Lower lobe of right lung (tissue), 2 donors: ENCODE measurements around the gene GRM5. TPM values are rescaled to one million over a fixed set of nuclear protein-coding genes. Genes with fewer than 3 reads are reported as not detected.

ENCODE experiments used
- ATAC-seq, 2 donors: fragments of 200-7000 bp; cut with Tn5 transposase; one replicate each; pipeline ENCODE4 v1.9.1; 2020 to 2022; ENCODE audit warnings: mild to moderate bottlenecking in 2 of 2, moderate library complexity in 2 of 2
- DNase-seq: peaks from one replicate; pipeline ENCODE4 v3.0.0-alpha.2; 2020
- H3K27ac ChIP-seq: fragments of 200-600 bp; one replicate; pipeline ENCODE4 v1.8.0; 2022
- H3K27me3 ChIP-seq: fragments of 200-600 bp; one replicate; pipeline ENCODE4 v1.8.0; 2022; ENCODE audit warnings: low read depth
- H3K36me3 ChIP-seq: fragments of 200-600 bp; one replicate; pipeline ENCODE4 v1.8.0; 2022; ENCODE audit warnings: mild to moderate bottlenecking
- H3K4me1 ChIP-seq: fragments of 200-600 bp; one replicate; pipeline ENCODE4 v1.8.0; 2022
- H3K4me3 ChIP-seq: fragments of 200-600 bp; one replicate; pipeline ENCODE4 v1.8.0; 2022; ENCODE audit warnings: mild to moderate bottlenecking
- H3K9me3 ChIP-seq: fragments of 200-600 bp; one replicate; pipeline ENCODE4 v1.8.0; 2022
- intact Hi-C: fragments of 100-400 bp; cut with DNase I; formaldehyde crosslinking; loops from one replicate; pipeline ENCODE4 v1.11.0; 2022
- total RNA-seq: library from RNA; stranded (reverse); fragmentation: NEBNext Ultra II Directional; extraction: Animal tissue kit (Norgen Biotek cat#: 25700); gene quantifications from one replicate; pipeline ENCODE4 v1.2.1, GENCODE V29; 2021
- TF ChIP-seq, protein P1 (sequence below): fragments of 200-600 bp; IDR thresholded peaks from one replicate; pipeline ENCODE4 v1.8.0; 2022; ENCODE audit warnings: antibody characterized with exemption, mild to moderate bottlenecking
- donor health status: DM: no; HTN: yes; CAD: no; lungs with severe emphysema.

Gene GRM5
- total RNA-seq, 1 donor from 2014 or later, result 0.21 TPM

DNA sequence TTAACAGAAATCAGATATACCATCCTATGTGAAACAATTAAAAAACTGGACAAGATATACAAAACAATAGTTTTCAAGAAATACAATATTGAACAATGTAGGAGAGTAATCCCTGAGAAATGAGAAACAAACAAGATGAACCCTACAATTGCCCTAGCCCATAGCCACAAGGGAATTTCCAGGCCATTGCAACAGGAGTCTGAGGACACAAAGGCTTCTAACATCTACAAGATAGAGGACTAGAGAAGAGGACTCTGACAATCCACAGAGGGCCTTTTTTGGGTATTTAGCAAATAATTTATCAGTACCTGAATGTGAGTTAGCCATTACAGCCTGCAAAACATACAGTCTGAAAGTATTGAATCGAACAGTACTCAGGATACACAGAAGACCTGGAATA is 251.7 kb downstream of the GRM5 start:
- ATAC-seq, result no peak
- intact Hi-C loops, result no loop called here
- Histone ChIP-seq H3K9me3 (no peaks in the 10 kb centered on the region), H3K4me1 (no peaks in the 10 kb centered on the region), H3K27ac (no peak overlapping the region), H3K36me3 (no peaks in the 10 kb centered on the region), H3K27me3 (no peaks in the 10 kb centered on the region), H3K4me3 (no peak overlapping the region)
- DNase-seq, result no peak
- TF ChIP-seq, protein P1, sequence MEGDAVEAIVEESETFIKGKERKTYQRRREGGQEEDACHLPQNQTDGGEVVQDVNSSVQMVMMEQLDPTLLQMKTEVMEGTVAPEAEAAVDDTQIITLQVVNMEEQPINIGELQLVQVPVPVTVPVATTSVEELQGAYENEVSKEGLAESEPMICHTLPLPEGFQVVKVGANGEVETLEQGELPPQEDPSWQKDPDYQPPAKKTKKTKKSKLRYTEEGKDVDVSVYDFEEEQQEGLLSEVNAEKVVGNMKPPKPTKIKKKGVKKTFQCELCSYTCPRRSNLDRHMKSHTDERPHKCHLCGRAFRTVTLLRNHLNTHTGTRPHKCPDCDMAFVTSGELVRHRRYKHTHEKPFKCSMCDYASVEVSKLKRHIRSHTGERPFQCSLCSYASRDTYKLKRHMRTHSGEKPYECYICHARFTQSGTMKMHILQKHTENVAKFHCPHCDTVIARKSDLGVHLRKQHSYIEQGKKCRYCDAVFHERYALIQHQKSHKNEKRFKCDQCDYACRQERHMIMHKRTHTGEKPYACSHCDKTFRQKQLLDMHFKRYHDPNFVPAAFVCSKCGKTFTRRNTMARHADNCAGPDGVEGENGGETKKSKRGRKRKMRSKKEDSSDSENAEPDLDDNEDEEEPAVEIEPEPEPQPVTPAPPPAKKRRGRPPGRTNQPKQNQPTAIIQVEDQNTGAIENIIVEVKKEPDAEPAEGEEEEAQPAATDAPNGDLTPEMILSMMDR, result no peak

GRCh38 chr11:88813233-88813915 is 252.4 kb downstream of the GRM5 start:
- Histone ChIP-seq H3K27ac (no peak overlapping the region), H3K4me3 (no peak overlapping the region), H3K9me3 (no peaks in the 10 kb centered on the region), H3K36me3 (no peaks in the 10 kb centered on the region), H3K27me3 (no peaks in the 10 kb centered on the region), H3K4me1 (no peaks in the 10 kb centered on the region)
- intact Hi-C loops, result no loop called here
- no peak for ATAC-seq
- TF ChIP-seq, protein P1, result no peak
- no peak for DNase-seq

DNA sequence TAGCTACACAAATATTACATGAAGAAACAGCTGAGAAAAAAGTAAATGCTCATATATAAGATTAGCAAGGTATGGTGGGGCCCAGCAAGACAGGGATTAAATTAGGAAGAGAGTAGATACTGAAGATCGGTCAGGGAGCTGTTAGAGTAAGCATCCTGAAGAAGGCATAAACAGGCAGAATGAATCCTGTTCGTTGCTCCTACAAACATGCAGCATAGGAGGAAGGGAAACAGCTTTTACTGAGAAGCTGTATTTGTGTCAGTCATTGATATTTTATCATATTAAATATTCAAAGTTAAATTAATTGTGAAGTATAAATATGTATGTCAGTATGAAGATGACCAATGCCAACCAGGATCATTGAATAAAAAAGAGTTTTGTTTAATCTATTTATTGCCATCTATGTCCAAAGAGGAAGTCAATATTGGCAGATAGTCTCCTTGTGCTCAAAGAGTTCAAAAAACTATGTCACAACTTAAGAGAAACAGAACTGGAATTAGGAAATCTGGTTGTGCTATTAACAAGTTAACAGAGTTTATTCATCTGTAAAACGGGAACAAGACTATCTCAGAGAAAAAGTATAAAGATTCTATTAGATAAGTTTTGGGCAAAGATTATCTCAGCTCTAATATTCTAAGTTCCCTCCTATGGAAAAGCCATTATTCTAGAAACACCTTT is 255.2 kb downstream of the GRM5 start:
- H3K4me3 ChIP-seq, result no peak overlapping the region
- H3K27ac ChIP-seq, result no peak overlapping the region
- no peaks in the 10 kb centered on the region for H3K27me3 ChIP-seq
- ATAC-seq (no peak), DNase-seq (no peak)
- H3K4me1 ChIP-seq, result no peaks in the 10 kb centered on the region
- TF ChIP-seq, protein P1, result no peak
- H3K36me3 ChIP-seq, result no peaks in the 10 kb centered on the region
- H3K9me3 ChIP-seq, result no peaks in the 10 kb centered on the region
- intact Hi-C loops, result no loop called here

DNA sequence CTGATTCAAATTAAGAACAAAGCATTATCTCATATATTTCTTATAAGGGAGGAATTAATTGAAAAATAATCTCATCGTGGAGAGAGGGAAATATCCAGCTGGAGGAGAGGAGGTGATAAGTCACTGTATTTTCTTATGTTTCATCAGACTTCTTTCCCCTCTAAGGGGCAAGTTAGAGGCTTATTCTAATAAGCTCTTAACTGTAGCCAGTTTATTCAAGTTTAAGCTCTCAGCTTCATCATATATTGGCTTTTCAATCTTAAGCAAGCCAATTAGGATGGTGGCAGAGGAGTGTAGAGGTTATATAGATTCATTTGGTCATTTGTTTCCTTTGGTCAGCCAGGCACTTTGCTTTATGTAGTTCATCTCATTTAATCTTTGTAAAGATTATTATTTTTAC is 256.7 kb downstream of the GRM5 start:
- Histone ChIP-seq H3K27ac (no peak overlapping the region), H3K4me1 (no peaks in the 10 kb centered on the region), H3K4me3 (no peak overlapping the region), H3K36me3 (no peaks in the 10 kb centered on the region), H3K9me3 (no peaks in the 10 kb centered on the region), H3K27me3 (no peaks in the 10 kb centered on the region)
- intact Hi-C loops, result no loop called here
- ATAC-seq (no peak), DNase-seq (no peak)
- TF ChIP-seq, protein P1, result no peak

DNA sequence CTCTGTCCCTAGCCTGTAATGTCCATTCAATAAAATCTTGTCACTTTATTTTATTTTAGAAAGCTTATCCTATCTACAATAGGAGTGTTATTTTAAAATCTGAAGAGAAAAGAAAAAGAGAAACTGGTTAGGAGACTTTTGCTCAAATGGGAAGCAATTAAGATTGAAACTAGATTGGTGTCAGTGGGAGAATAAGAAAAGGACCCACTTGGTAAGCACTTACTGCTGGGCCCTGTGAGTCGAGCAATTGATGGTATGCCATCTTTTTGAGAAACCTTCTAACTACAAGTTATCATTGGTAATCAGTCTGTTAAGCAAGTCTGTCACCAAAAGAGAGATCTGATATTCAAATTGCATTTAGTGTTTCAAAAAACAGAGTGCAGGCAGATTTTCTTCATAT is 258.4 kb downstream of the GRM5 start:
- intact Hi-C loops, result no loop called here
- no peaks in the 10 kb centered on the region for H3K4me1 ChIP-seq
- no peaks in the 10 kb centered on the region for H3K36me3 ChIP-seq
- no peak overlapping the region for H3K4me3 ChIP-seq
- no peaks in the 10 kb centered on the region for H3K9me3 ChIP-seq
- no peaks in the 10 kb centered on the region for H3K27me3 ChIP-seq
- ATAC-seq (no peak), DNase-seq (no peak)
- TF ChIP-seq, protein P1, result no peak
- H3K27ac ChIP-seq, result no peak overlapping the region
